KOPT-K1 (cell line): ENCODE results near the gene CRIM1.

ENCODE experiments used
- H3K27ac ChIP-seq: fragments of 200-600 bp; sonication (generic); 2 replicates; pipeline ENCODE4 v1.5.1; 2016; ENCODE audit warnings: antibody characterized with exemption, mild to moderate bottlenecking, low read depth, low read length; ENCODE audit not compliant: poor library complexity, severe bottlenecking
- H3K36me3 ChIP-seq: fragments of 200-600 bp; sonication (generic); 2 replicates; pipeline ENCODE4 v1.5.1; 2017; ENCODE audit warnings: antibody characterized with exemption, mild to moderate bottlenecking, low read length, moderate library complexity; ENCODE audit not compliant: insufficient read depth
- H3K9me3 ChIP-seq: fragments of 200-600 bp; sonication (generic); 2 replicates; pipeline ENCODE4 v1.5.1; 2017; ENCODE audit warnings: antibody characterized with exemption, low read length, mild to moderate bottlenecking; ENCODE audit not compliant: insufficient read depth, poor library complexity, severe bottlenecking

Gene CRIM1

GRCh38 chr2:36547906-36548305 is 192.3 kb downstream of the CRIM1 start:
- H3K36me3 ChIP-seq, result peaks cover 39% of the 10 kb centered on the region
- no peaks in the 10 kb centered on the region for H3K9me3 ChIP-seq
- no peak overlapping the region for H3K27ac ChIP-seq

- Histone ChIP-seq H3K27ac (no peak overlapping the region), H3K9me3 (no peaks in the 10 kb centered on the region), H3K36me3 (peaks cover 50% of the 10 kb centered on the region)
These were observed 193.6 kb downstream of the CRIM1 start for GRCh38 chr2:36549165-36549574.

- Histone ChIP-seq H3K9me3 (no peaks in the 10 kb centered on the region), H3K27ac (no peak overlapping the region), H3K36me3 (peaks cover 57% of the 10 kb centered on the region)
These were observed 194.4 kb downstream of the CRIM1 start for GRCh38 chr2:36550006-36550405.

GRCh38 chr2:36553683-36554082 is 198.1 kb downstream of the CRIM1 start:
- peaks cover 53% of the 10 kb centered on the region for H3K36me3 ChIP-seq
- H3K9me3 ChIP-seq, result no peaks in the 10 kb centered on the region
- no peak overlapping the region for H3K27ac ChIP-seq

GRCh38 chr2:36554531-36554930 is 199.0 kb downstream of the CRIM1 start:
- H3K27ac ChIP-seq, result no peak overlapping the region
- no peaks in the 10 kb centered on the region for H3K9me3 ChIP-seq
- H3K36me3 ChIP-seq, result peaks cover 53% of the 10 kb centered on the region

- Histone ChIP-seq H3K27ac (no peak overlapping the region), H3K9me3 (no peaks in the 10 kb centered on the region), H3K36me3 (peaks cover 53% of the 10 kb centered on the region)
These were observed 200.2 kb downstream of the CRIM1 start for GRCh38 chr2:36555789-36556188.

- peaks cover 43% of the 10 kb centered on the region for H3K36me3 ChIP-seq
- no peak overlapping the region for H3K27ac ChIP-seq
- no peaks in the 10 kb centered on the region for H3K9me3 ChIP-seq
These were observed 201.3 kb downstream of the CRIM1 start for GRCh38 chr2:36556842-36557241.

GRCh38 chr2:36559221-36559942 is 203.8 kb downstream of the CRIM1 start:
- H3K27ac ChIP-seq, result no peak overlapping the region
- H3K9me3 ChIP-seq, result no peaks in the 10 kb centered on the region
- H3K36me3 ChIP-seq, result peaks cover 34% of the 10 kb centered on the region

- Histone ChIP-seq H3K9me3 (no peaks in the 10 kb centered on the region), H3K36me3 (peaks cover 33% of the 10 kb centered on the region), H3K27ac (no peak overlapping the region)
These were observed 205.1 kb downstream of the CRIM1 start for GRCh38 chr2:36560726-36561125.

- Histone ChIP-seq H3K27ac (no peak overlapping the region), H3K36me3 (peaks cover 31% of the 10 kb centered on the region), H3K9me3 (no peaks in the 10 kb centered on the region)
These were observed 205.8 kb downstream of the CRIM1 start for GRCh38 chr2:36561237-36561944.

GRCh38 chr2:36562240-36562639 is 206.7 kb downstream of the CRIM1 start:
- Histone ChIP-seq H3K27ac (no peak overlapping the region), H3K36me3 (peaks cover 38% of the 10 kb centered on the region), H3K9me3 (no peaks in the 10 kb centered on the region)

- H3K9me3 ChIP-seq, result no peaks in the 10 kb centered on the region
- peaks cover 38% of the 10 kb centered on the region for H3K36me3 ChIP-seq
- H3K27ac ChIP-seq, result no peak overlapping the region
These were observed 207.5 kb downstream of the CRIM1 start for GRCh38 chr2:36562973-36563532.

GRCh38 chr2:36564377-36564930 is 208.9 kb downstream of the CRIM1 start:
- no peak overlapping the region for H3K27ac ChIP-seq

GRCh38 chr2:36565712-36566111 is 210.1 kb downstream of the CRIM1 start:
- Histone ChIP-seq H3K36me3 (peaks cover 37% of the 10 kb centered on the region), H3K27ac (no peak overlapping the region), H3K9me3 (no peaks in the 10 kb centered on the region)

More at GRCh38 chr2:36564377-36564930, 208.9 kb downstream of the CRIM1 start:
- Histone ChIP-seq H3K36me3 (peaks cover 38% of the 10 kb centered on the region), H3K9me3 (no peaks in the 10 kb centered on the region)

GRCh38 chr2:36566887-36567286 is 211.3 kb downstream of the CRIM1 start:
- Histone ChIP-seq H3K9me3 (no peaks in the 10 kb centered on the region), H3K36me3 (peaks cover 39% of the 10 kb centered on the region), H3K27ac (no peak overlapping the region)
